CD4-positive, alpha-beta T cell treated with Interleukin-4 for 1 hour (primary cell): ENCODE measurements around the gene EPHA7.

Source experiments
- DNase-seq, 2 donors: peaks; one replicate each; pipeline ENCODE4 v3.0.0-alpha.2; 2020 to 2022

EPHA7 gene

DNA sequence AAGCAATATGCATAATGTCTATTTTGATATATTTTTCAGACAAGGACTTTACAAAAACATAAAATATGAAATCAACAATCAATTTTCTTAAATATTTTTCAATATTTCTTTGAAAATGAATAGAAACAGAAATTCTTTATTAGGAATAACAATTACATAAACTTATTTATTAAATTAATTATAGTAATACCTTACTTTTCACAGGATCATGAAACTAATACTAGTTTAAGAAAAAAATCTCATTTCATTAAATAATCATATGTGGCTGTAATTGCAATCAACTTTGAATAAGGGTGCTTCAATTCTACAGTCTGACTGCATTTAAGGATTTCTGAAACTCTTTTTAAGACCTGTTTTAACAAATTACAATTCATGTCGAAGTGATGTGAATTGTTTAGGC lies 26.6 kb downstream of the EPHA7 start:
- no peak for DNase-seq

DNA sequence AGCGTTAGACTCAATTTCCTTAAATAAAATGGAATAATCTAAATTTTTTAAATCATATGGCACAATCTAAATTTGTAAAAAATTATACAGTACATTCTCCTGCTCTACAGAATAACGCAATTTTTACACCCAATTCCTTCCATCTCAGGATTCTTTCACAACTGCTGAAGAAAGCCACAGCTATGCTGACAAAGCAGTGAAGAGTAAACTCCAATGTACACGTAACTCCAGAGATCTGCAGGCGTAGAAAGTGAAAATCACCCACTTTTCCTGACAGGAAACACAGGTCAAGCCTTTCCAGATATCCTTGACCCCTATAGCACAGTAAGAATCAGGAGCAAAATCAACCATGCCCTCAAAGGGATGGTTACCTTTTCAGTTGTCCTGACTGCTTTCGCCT lies 27.4 kb downstream of the EPHA7 start:
- no peak for DNase-seq

DNA sequence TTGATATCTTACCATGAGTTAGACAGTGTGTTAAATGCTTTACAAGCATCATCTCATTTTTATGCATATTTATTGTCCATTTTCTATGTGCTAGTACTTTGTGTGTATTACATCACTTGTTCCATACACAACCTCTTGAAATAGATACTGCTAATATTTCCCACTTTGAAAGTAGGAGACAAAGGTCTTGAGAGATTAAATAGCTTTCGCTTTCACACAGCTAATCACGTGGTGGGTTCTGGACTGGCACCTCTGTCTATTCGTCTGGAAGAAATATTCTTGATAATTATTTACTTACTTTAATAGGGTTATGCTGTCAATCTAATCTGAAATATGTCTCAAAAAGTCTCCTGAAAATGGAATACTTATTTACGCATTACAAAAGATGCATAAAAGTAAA lies 30.2 kb downstream of the EPHA7 start:
- DNase-seq = no peak

DNA sequence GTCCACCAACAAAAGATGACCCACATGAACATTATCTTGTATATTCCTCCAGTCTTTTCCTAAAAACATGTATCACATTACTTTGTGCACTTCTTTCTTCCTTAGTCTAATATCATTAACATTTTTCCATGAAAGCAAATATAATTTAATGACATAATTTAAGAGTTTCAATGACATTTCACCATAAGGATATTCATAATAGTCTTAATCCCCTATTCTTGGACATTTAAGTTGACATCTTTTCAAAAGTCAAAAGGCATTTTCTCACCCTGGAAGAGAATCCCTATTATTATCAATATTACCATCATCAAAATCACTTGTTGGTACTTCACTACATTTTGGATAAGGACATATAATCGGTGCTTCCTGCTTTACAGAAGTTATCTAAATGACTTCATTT lies 31.3 kb downstream of the EPHA7 start:
- DNase-seq = no peak

DNA sequence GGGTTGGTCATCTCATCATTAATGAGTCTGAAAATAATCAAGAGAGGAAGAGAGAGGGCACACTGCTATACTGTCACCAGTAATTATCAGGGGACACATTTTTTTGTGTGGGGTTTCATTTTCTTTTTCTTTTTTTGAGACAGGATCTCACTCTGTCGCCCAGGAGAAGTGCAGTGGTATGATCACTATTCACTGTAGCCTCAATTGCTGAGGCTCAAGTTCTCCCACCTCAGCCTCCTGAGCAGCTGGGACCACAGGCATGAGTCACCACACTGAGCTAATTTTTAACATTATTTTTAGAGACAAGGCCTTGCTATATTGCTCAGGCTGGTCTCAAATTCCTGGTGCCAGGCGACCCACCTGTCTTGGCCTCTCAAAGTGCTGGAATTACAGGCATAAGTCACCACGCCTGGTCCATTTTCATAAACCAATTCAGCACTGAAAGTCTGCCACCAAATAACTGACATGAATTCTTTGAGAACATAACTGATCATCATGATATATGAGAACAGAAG lies 43.3 kb downstream of the EPHA7 start:
- no peak for DNase-seq

DNA sequence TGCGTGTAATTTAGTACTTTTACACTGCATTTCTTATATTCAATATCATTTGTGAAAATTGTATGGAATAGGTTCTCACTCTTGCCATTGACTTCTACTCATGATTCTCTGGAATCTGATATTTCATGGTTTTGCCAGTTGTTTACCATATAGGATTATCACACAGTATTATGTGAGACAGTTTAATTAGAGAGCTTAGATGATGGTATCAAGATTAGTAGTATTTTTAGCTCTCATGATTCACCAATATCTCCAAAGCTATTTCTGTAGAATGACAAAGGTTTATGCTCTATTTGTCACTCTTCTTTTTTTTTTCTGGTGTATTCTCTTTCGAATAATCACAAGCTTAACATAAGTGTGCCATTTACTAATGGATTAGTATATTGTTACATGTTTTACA lies 45.9 kb downstream of the EPHA7 start:
- no peak for DNase-seq

DNA sequence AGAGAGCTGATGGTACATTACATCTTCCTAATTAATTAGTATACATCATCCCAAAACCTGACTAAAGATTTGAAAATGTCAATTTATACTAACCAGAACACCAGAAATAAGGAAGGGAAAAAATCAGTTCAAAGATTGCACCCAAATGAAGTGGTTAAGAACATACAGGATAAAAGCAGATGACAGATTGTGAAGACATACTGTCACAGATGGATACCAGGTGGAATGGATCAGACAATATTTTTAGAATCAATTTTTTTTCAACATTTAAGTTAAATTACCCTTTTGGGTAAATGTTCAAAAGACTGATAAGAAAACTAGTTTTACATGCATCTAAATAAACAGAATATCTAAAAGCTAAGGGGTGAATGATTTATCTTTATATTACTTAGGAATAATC lies 47.6 kb downstream of the EPHA7 start:
- DNase-seq = no peak

DNA sequence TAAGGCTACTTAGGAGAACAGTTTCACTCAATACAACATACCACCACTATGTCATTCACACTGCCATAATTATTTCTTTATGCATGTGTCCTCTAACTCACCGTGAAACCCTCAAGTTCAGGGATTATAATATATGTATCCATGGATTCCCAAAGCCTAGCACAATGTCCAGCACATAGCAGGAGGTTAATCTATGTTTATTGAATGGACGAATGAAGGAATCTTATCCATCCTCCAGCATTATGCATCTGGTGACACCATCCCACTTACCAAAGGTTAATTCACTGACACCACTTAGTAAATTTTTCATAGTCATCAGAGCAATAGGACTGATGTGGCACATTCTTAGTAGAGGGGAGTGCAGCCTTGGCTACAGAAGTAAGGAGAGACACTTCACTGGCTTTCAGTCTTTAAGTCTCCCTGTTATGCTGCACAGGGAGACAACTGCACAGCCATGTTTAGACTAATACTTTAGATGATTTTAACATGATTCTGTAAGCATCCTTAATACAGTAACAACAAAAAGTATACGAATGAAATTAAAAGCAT lies 49.7 kb downstream of the EPHA7 start:
- DNase-seq = no peak

DNA sequence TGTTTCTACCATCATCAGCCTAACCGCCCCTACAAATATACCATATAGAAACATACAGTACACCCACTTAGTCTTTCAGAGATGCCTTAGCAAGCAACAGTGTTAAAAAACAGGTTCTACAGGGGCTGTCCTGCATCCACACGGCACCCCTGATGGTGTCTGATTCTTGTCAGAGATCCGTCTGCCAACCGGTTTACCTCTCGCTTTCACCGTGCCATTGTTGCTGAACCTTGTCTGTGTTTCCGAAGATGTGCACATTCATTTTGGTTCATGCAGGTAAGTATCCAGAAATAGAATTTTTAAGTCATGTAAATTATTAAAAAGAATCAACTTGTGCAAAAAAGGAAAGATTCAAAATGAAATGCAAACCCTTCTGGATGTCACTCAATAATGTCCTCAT lies 52.9 kb downstream of the EPHA7 start:
- no peak for DNase-seq

DNA sequence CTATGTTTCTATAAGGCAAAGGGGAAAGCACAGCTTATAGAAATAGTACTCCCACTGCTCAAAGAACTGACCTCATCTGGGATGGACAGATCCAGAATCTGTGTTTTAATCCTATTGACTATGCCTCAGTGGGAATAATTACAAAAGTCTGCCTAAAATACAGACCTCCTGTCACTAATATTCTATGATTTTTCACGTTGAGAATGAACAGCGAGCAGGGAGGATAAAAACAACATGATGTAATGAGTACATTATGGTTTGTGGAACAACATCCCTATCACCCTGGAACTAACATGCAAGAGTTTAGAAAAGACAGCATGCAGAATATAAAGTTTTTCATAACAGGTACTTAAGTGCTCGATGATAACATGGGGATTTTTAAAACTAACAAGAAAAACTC lies 53.9 kb downstream of the EPHA7 start:
- no peak for DNase-seq

DNA sequence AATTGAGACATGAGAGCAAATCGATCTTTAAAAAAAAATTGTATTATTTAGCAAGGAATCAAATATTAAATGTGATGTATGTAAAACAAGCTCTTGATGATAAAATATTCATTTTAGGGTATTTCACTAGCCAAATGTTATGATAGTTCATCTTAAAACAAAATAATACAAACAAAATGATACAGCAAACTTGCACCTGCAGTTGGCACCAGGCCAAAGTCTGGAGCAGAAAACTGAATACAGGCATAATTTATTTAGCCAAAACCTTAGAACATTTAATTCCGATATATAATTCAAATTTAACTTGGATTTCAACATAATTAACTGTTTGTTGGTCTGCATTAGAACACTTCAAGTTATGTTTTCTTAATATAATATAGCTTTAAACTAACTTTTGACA lies 60.9 kb downstream of the EPHA7 start:
- no peak for DNase-seq

DNA sequence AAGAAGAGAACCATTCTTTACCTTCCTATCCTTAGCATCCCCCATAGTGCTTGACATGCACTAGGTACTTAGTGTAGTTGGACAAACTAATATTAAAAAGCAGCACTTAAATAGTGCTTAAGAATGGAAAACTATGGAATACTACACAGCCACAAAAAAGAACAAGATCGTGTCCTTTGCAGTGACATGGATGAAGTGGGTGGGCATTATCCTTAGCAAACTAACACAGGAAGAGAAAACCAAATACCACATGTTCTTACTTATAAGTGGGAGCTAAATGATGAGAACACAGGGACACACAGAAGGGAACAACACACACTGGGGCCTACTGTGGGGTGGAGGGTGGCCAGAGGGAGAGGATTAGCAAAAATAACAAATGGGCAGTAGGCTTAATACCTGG lies 66.8 kb downstream of the EPHA7 start:
- DNase-seq = no peak

DNA sequence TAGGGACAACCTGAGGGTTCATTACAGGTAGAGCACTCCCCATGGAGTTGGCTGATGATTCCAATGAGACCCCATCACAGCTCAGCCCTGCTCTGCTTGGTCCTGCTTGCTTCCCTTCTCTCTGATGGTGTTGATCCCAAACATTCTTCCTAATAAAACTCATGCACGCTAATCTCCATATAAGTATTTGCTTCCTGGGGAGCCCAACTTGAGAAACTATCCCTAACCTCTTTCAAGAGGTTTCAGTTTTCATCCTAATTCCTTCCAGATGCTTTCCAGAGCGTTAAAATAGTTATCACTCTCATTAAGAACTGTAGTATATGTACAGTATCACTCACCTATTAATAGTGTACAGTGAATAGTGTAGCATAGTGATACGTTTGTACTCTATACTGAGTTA lies 68.1 kb downstream of the EPHA7 start:
- DNase-seq = no peak

DNA sequence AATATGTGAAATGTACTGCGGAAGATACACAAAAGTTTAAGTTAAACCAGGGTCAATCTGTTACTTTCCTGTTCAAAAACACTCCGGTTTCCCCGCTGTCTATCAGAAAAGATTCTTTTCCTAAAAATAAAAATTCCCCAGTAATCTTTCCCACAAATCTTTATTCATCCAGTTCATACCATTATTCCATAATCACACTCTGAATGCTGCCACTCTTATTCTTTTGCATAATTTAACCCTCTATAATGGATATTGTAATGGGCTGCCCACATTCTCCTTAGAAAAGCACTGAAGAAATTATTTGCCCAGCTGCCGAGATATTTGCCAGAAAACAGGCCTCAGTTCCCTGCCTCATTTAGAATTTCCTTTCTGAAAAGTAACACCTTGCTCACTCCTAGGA lies 68.6 kb downstream of the EPHA7 start:
- DNase-seq = no peak

DNA sequence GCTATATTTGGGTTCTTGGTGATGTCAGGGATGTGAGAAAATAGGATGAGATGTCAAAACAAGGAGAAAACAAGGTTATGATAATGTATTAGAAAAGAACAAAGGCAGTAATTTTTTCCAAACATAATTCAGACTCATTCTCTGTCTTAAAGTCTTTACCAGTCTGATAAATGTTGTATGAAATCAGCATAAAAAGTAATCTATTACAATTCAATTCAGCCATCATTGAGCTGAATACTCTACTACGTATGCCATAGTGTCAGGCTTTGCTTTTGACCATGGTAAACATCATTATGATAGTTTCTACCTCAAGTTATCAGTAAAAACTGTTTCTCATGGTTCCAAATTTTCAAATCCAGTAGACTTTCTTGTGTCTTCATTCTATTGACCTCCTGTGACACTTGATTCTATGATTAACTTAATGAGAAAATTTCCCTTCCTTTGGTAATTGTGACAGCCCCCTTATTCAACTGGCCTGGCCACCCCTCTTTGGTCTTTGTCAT lies 75.0 kb downstream of the EPHA7 start:
- DNase-seq = no peak

DNA sequence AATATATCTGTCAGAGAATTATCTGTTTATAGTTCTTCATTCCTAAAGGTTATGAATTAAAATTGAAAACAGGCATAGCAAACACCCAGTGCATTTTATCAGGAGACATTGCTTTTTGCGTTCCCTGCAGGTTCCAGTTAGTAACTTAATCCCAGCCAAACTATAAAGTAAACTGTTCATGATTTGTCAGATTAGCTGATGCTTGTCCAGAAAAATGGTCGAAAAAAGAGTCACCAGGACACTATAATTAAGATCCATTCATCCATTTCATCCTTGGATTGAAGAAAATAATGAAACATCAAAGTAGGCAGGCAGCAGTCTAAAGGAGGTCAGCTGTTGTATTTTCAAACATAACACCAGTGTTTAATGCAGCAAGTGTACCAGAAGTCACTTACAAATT lies 75.9 kb downstream of the EPHA7 start:
- no peak for DNase-seq

DNA sequence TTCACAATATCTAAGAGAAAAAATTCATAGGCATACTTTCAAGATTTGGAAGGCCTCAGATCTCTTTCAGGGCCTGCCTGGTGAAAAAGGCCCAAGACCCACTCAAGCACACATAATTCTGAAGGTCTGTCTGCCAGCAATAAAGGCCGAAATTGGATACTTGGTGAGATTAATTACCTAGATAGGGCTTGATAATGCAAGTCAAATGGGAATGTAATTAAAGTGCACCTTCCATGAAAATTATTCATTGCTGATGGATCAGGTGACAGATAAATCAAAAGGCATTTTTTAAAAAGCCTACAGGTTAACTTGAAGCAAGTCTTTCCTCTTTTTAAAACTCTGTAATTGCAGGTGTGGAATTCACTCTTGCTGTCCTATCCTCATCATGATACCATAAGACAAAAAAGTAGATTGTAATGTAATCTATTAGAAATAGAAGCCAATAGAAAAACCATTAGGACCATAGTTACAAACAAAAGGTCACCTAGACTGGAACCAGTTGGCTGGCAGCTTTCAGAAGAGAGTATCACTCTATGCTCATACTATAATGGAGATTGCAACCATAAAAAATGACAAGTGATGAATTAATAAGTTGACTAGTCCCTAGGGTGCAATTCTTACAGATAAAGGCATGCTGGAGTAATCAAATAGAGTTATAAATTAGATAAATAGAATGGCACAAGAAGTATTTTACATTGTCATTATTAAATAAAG lies 77.3 kb downstream of the EPHA7 start:
- DNase-seq = no peak

DNA sequence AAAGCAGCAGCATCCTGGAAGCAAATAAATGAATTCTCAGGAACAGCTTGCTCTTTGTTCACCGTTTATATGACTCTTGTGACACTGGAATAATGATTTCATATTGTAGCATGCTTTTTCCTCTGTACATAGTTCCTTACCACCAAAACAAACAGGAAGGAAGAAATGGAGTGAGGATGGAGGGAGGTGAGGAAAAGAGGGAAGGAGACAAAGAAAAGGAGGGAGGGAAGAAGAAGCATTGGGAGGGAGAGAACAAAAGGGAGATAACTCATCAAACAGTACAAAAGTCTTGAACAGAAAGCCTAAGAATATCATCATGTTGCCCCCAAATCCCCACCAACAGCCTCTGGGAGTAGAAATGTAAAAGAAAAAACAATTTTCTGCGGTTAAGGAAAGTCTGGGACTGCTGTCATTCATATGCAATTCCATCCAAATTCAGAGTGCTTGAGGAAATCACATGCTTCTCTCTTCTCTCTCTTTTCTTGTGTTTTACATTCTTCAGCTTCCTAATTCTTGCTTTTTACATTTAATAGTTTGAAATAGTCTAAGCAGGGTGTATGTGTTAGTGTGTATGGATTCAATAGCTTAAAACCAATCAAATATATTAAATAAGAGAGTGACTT lies 81.5 kb downstream of the EPHA7 start:
- DNase-seq = no peak

DNA sequence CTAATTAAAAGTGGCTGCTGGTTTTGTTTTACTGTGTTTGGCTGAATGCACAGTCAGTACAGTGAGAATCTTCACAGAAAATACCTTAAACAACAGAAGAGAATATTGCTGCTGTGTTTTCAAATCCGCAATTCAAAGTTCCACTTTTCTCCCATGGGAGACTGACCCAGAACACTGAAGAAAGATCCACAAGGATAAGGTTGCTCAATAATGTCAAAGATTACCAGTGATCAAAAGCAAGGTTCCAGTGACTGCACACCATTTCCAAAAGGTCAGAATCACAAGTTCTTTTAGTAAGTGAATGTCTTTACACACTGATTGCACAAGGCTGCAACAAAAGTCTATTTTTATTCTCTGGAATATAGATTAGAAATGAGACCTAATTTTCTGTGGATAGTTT lies 82.3 kb downstream of the EPHA7 start:
- DNase-seq = no peak

DNA sequence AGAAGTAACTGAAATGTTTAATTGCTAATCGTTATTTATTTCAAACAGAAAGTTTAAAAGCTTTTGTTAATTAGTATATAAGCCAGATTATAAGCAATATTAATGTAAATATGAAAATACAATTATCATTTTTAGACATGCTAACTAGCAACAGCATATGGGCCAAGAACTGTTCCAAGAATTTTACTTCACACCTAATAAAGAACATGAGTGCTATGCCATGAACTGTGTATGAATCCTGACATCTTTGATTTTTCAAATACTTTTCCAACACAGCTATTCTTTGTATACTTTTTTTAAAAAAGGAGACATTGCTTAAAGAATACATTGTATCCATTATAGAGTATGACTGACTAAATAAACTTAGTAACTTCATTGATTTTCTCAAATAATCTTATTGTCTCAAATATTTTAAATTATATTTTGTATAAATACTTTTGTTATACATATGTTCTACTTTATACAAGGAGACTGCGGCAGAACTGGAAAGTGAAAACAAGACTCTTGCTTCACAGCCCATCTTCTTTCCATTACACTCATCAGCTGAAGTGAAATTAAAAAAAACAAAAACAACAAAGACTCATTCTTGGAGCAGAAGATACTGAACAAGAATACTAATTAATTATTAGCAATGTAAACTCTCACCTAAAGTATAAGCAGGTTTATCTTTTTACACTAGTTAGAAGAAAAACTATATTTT lies 89.9 kb downstream of the EPHA7 start:
- no peak for DNase-seq

DNA sequence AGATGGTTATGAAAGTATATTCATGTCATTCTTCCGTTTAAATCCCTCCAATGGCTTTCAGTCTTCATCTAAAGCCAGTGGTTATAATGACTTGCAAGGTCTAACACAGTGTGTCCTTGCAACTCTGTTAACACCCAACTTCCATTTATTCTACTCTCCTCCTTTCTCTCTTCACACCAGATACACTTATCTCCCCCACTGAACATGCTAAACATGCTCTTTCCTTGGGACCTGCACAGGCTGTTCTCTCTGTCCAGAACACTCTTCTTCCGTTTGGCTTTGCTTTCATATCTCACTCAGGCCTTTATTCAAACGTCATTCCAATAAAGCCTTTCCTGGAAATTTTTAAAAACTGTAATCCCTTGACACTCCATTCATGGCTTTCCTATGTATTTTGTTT lies 91.5 kb downstream of the EPHA7 start:
- DNase-seq = no peak

DNA sequence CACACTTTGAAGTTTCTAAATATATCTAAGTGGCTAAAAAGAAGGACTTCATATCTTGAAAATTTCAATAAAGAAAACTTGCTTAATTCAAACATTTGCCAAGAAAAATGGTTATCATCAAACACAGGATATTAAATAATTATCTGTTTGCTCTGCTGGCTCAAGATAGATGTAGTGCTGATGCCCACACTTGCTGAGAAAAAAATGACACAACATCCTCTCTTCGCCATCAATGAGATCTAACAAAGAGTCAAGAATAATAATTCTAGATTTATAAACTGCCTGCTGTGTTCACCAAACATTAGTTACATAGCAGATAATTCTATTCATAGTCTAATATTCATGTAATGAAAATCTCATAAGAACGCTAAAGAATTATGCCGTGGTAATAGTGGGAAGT lies 93.6 kb downstream of the EPHA7 start:
- DNase-seq = no peak

DNA sequence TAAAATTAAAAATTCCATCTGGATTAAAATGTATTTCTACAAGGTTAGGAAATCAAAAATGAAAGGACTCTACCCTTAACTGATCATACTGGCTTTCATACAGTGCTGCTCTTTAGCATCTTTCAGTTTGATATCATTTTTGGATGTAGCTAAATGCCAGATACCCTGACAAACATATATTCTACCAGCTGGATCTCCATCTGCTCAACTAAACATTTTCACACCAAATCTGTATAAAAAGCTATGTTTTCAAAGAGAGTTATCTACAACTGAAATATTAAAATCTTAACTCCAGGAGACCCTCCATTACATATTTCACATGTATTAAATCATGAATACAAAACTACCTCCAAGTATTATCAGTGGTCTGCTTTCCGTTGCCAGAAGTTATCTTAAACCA lies 95.7 kb downstream of the EPHA7 start:
- DNase-seq = no peak

DNA sequence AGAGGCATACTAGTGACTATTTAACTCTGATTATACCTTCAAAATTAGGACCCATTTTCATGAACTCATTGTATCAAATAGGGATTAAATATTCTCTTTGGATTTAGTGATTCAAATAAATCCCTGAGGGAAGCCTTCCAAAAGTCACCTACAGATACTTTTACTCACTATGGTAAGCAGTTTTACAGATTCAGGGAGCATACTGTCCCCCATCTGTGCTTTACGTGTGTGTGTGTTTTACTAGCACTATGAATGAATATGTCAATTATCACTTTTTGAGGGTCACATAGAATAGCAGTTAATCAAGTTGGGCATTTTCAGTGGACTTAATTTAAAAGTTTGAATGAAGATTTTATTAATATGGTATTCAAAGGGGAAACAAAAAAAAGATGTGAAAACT lies 96.7 kb downstream of the EPHA7 start:
- no peak for DNase-seq
